ENCODE results near the gene KYNU. TPM values are rescaled to one million over a fixed set of nuclear protein-coding genes. Genes with fewer than 3 reads are reported as not detected.

KYNU gene
- total RNA-seq, 1 experiment from 2014 or later = 0.37 TPM

DNA sequence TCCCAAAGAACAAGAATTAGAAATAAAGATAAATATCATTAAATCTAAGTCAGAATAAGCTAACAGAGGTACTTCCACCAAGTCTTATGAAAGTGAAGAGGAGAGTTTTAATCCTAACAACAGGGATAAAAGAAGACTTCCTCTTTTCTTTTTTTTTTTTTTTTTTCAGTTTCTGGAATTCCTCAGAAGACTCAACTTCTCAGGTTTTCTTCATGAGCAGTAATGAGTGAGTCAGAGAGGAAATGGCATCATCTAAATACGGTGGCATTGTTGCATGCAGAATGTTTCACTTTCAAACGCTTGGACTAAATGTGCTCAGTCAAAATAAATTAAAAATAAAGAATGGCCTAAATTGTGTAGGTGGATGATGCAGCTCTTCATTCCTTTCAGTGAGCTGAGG, 206.2 kb downstream of the KYNU start:
- Mint-ChIP-seq H3K27me3 (ENCODE audit: low read depth) (no peaks in the 10 kb centered on the region), H3K4me3 (no peak overlapping the region), H3K4me1 (no peaks in the 10 kb centered on the region), H3K36me3 (ENCODE audit: insufficient read depth in 1 of 3, low read depth in 3 of 3) (no peaks in the 10 kb centered on the region), H3K27ac (no peak overlapping the region), H3K9me3 (peaks cover 0 to 2% of the 10 kb centered on the region in 2 experiments; a peak in 1 of 5 replicates)
- H3K9ac ChIP-seq (ENCODE audit: extremely low read depth, insufficient read length, low read length) = no peak overlapping the region
- H3K14ac ChIP-seq (ENCODE audit: insufficient read depth, low read length) = no peak overlapping the region
- TF ChIP-seq, protein P1, sequence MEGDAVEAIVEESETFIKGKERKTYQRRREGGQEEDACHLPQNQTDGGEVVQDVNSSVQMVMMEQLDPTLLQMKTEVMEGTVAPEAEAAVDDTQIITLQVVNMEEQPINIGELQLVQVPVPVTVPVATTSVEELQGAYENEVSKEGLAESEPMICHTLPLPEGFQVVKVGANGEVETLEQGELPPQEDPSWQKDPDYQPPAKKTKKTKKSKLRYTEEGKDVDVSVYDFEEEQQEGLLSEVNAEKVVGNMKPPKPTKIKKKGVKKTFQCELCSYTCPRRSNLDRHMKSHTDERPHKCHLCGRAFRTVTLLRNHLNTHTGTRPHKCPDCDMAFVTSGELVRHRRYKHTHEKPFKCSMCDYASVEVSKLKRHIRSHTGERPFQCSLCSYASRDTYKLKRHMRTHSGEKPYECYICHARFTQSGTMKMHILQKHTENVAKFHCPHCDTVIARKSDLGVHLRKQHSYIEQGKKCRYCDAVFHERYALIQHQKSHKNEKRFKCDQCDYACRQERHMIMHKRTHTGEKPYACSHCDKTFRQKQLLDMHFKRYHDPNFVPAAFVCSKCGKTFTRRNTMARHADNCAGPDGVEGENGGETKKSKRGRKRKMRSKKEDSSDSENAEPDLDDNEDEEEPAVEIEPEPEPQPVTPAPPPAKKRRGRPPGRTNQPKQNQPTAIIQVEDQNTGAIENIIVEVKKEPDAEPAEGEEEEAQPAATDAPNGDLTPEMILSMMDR (conservative IDR thresholded peaks at IDR 0.05) = no peak
- no peak overlapping the region for H4K5ac ChIP-seq (ENCODE audit: insufficient read length, low read depth, low read length)
- no peaks in the 10 kb centered on the region for H3K27me3 ChIP-seq (ENCODE audit: insufficient read depth, low read length)
- no peak overlapping the region for H2BK120ac ChIP-seq (ENCODE audit: low read depth, low read length, poor library complexity, severe bottlenecking)
- no peaks in the 10 kb centered on the region for H4K20me1 ChIP-seq (ENCODE audit: control insufficient read depth, insufficient read depth, insufficient read length)
- no peak overlapping the region for H3K27ac ChIP-seq (ENCODE audit: insufficient read length, low read depth, low read length)
- no peak overlapping the region for H2AFZ ChIP-seq (ENCODE audit: low read length)
- H3K18ac ChIP-seq (ENCODE audit: insufficient read length, low read depth, low read length) = no peak overlapping the region
- H3K4ac ChIP-seq (ENCODE audit: low read depth, low read length) = no peak overlapping the region
- no peak overlapping the region for H2BK15ac ChIP-seq (ENCODE audit: low read depth, low read length)
- H3K23me2 ChIP-seq (ENCODE audit: insufficient read length, low read depth, low read length, poor library complexity, severe bottlenecking) = no peaks in the 10 kb centered on the region
- H4K8ac ChIP-seq (replicated peaks; ENCODE audit: insufficient read length, low read depth, low read length) = no peak overlapping the region
- no peak overlapping the region for H3K56ac ChIP-seq (ENCODE audit: insufficient read length, low read depth, low read length)
- no peak overlapping the region for H2BK5ac ChIP-seq (ENCODE audit: insufficient read length, low read length)
- no peak overlapping the region for H3K4me2 ChIP-seq (ENCODE audit: insufficient read depth, insufficient read length, low read length)
- no peak overlapping the region for H2BK12ac ChIP-seq (ENCODE audit: insufficient read length, low read depth, low read length)
- H3K79me1 ChIP-seq (ENCODE audit: insufficient read depth, low read depth, low read length, poor library complexity, severe bottlenecking) = no peaks in the 10 kb centered on the region
- no peak overlapping the region for H2AK5ac ChIP-seq (ENCODE audit: insufficient read length, low read length)
- H3T11ph ChIP-seq (ENCODE audit: low read length) = no peak overlapping the region
- no peak overlapping the region for H4K91ac ChIP-seq (ENCODE audit: insufficient read length, low read depth, low read length)
- H3K4me1 ChIP-seq (ENCODE audit: insufficient read depth, low read length) = no peaks in the 10 kb centered on the region
- H3K23ac ChIP-seq (ENCODE audit: insufficient read length, low read depth, low read length) = no peak overlapping the region
- no peaks in the 10 kb centered on the region for H3K79me2 ChIP-seq (ENCODE audit: insufficient read depth, low read length)
- DNase-seq = no peak
- no peak overlapping the region for H2BK20ac ChIP-seq (ENCODE audit: low read depth, low read length, poor library complexity, severe bottlenecking)
- no peaks in the 10 kb centered on the region for H3K9me3 ChIP-seq (ENCODE audit: control insufficient read depth, low read depth, low read length)
- WGBS (ENCODE audit: extremely low coverage, insufficient read length, low lambda C conversion rate) = no CpG with 5 or more reads among the region's 2 CpGs

Data from H9 (cell line).